IMR-90 (cell line): ENCODE data around the gene SLC12A8. TPM values are rescaled to one million over a fixed set of nuclear protein-coding genes. Genes with fewer than 3 reads are reported as not detected.

Source experiments
- ATAC-seq: fragments of 200-7000 bp; cut with Tn5 transposase; 2 replicates; pipeline ENCODE4 v1.9.1; 2020; ENCODE audit warnings: low read depth, mild to moderate bottlenecking, moderate library complexity
- BruUV-seq: library from RNA; stranded (reverse); fragments of 400-500 nt; replicated peaks from 2 replicates; lab custom pipeline; 2021; lab: Mats Ljungman, UMichigan
- CTCF ChIA-PET: fragments of 300-600 bp; formaldehyde crosslinking; extraction: SDS; loops from one replicate; lab custom pipeline; 2021; ENCODE audit warnings: antibody characterized with exemption; lab: Yijun Ruan, JAX
- POLR2A ChIA-PET: fragments of 300-600 bp; sonication (Branson Sonifier 250); formaldehyde crosslinking; loops from one replicate; lab custom pipeline; 2022; ENCODE audit warnings: antibody characterized with exemption; ENCODE audit not compliant: unreplicated experiment; lab: Charles Lee
- DNase-seq: peaks from one replicate; pipeline ENCODE4 v3.0.0; 2013
- H2AFZ ChIP-seq: replicated peaks from 2 replicates; pipeline ENCODE3; 2013; ENCODE audit warnings: low read length, mild to moderate bottlenecking; ENCODE audit not compliant: poor library complexity
- H2AK5ac ChIP-seq: 2 replicates; pipeline ENCODE4 v1.6.1; 2013; ENCODE audit warnings: low read depth, low read length, inconsistent platforms
- H2AK9ac ChIP-seq: replicated peaks from 2 replicates; pipeline ENCODE3; 2013; ENCODE audit warnings: mild to moderate bottlenecking, low read depth, low read length, moderate library complexity; ENCODE audit not compliant: poor library complexity
- H2BK120ac ChIP-seq: 2 replicates; pipeline ENCODE4 v1.6.1; 2013; ENCODE audit warnings: low read depth, low read length, inconsistent platforms
- H2BK15ac ChIP-seq: 3 replicates; pipeline ENCODE4 v1.6.1; 2013; ENCODE audit warnings: low read depth, low read length, inconsistent platforms
- H2BK20ac ChIP-seq: 2 replicates; pipeline ENCODE4 v1.6.1; 2013; ENCODE audit warnings: low read depth, mild to moderate bottlenecking, inconsistent platforms, low read length, moderate library complexity
- H2BK5ac ChIP-seq: 2 replicates; pipeline ENCODE4 v1.6.1; 2013; ENCODE audit warnings: mild to moderate bottlenecking, low read depth, low read length, inconsistent platforms; ENCODE audit not compliant: poor library complexity, severe bottlenecking
- H3K14ac ChIP-seq: replicated peaks from 2 replicates; pipeline ENCODE4 v1.6.1; 2013; ENCODE audit warnings: low read depth, low read length, inconsistent platforms
- H3K18ac ChIP-seq: 2 replicates; pipeline ENCODE4 v1.6.1; 2013; ENCODE audit warnings: low read depth, low read length, control low read depth
- H3K23ac ChIP-seq: 2 replicates; pipeline ENCODE4 v1.6.1; 2013; ENCODE audit warnings: low read depth, low read length, inconsistent platforms
- H3K27ac ChIP-seq: 2 replicates; pipeline ENCODE4 v1.5.1; 2013; ENCODE audit warnings: mild to moderate bottlenecking, control low read depth, low read length; ENCODE audit not compliant: insufficient read depth
- H3K27me3 ChIP-seq: 2 replicates; pipeline ENCODE4 v1.6.1; 2013; ENCODE audit warnings: low read length; ENCODE audit not compliant: control insufficient read depth, insufficient read depth
- H3K36me3 ChIP-seq: 2 replicates; pipeline ENCODE4 v1.6.1; 2013; ENCODE audit warnings: low read length, mixed read lengths; ENCODE audit not compliant: control insufficient read depth, insufficient read depth
- H3K4ac ChIP-seq: 2 replicates; pipeline ENCODE4 v1.6.1; 2013; ENCODE audit warnings: low read depth, low read length, inconsistent platforms
- H3K4me1 ChIP-seq: 2 replicates; pipeline ENCODE4 v1.6.1; 2013; ENCODE audit warnings: low read length, mixed read lengths; ENCODE audit not compliant: control insufficient read depth, insufficient read depth
- H3K4me2 ChIP-seq: 2 replicates; pipeline ENCODE4 v1.6.1; 2013; ENCODE audit warnings: low read depth, mild to moderate bottlenecking, control low read depth, low read length, moderate library complexity
- H3K4me3 ChIP-seq: 2 replicates; pipeline ENCODE4 v1.5.1; 2013; ENCODE audit warnings: low read depth, mild to moderate bottlenecking, control low read depth, low read length, moderate library complexity; ENCODE audit not compliant: insufficient read depth
- H3K56ac ChIP-seq: 2 replicates; pipeline ENCODE4 v1.6.1; 2013; ENCODE audit warnings: low read length, inconsistent platforms; ENCODE audit not compliant: insufficient read depth; ENCODE audit errors: extremely low read depth
- H3K79me1 ChIP-seq, 2 experiments: 2 replicates each; pipeline ENCODE4 v1.6.1; 2013; ENCODE audit warnings: low read length in 2 of 2, inconsistent platforms in 1 of 2, low read depth in 1 of 2
- H3K9ac ChIP-seq: 2 replicates; pipeline ENCODE4 v1.6.1; 2013; ENCODE audit warnings: low read depth, low read length, control low read depth
- H3K9me1 ChIP-seq: 2 replicates; pipeline ENCODE4 v1.6.1; 2013; ENCODE audit warnings: low read length, inconsistent platforms; ENCODE audit not compliant: insufficient read depth
- H3K9me3 ChIP-seq: 2 replicates; pipeline ENCODE4 v1.6.1; 2013; ENCODE audit warnings: low read length; ENCODE audit not compliant: control insufficient read depth, insufficient read depth
- H4K20me1 ChIP-seq: 2 replicates; pipeline ENCODE4 v1.6.1; 2013; ENCODE audit warnings: low read length, inconsistent platforms; ENCODE audit not compliant: insufficient read depth
- H4K5ac ChIP-seq: 2 replicates; pipeline ENCODE4 v1.6.1; 2013; ENCODE audit warnings: mild to moderate bottlenecking, low read depth, low read length, control low read depth
- H4K8ac ChIP-seq, 2 experiments: 2 replicates each; pipeline ENCODE4 v1.6.1; 2013; ENCODE audit warnings: low read depth in 2 of 2, low read length in 2 of 2, control low read depth in 1 of 2, inconsistent platforms in 1 of 2
- H4K91ac ChIP-seq: 2 replicates; pipeline ENCODE4 v1.6.1; 2013; ENCODE audit warnings: low read depth, low read length, inconsistent platforms; ENCODE audit not compliant: insufficient read depth
- BHLHE40 ChIP-seq: fragments of 150-350 bp; IDR thresholded peaks from 2 replicates; pipeline ENCODE4 v1.6.1; 2016; ENCODE audit warnings: mild to moderate bottlenecking, low read depth, low read length
- CEBPB ChIP-seq: IDR thresholded peaks from 2 replicates; pipeline ENCODE4 v1.6.1; 2012; ENCODE audit warnings: low read depth, low read length, improper control_type of control experiment
- CHD1 ChIP-seq: IDR thresholded peaks from 2 replicates; pipeline ENCODE4 v1.6.1; 2012; ENCODE audit warnings: low read depth, low read length, improper control_type of control experiment
- FOS ChIP-seq: fragments of 150-350 bp; IDR thresholded peaks from 2 replicates; pipeline ENCODE4 v1.6.1; 2016; ENCODE audit warnings: low read depth, low read length
- MAFK ChIP-seq: IDR thresholded peaks from 2 replicates; pipeline ENCODE4 v1.6.1; 2012; ENCODE audit warnings: low read depth, low read length, improper control_type of control experiment
- MAZ ChIP-seq: IDR thresholded peaks from 2 replicates; pipeline ENCODE4 v1.6.1; 2012; ENCODE audit warnings: low read depth, mild to moderate bottlenecking, low read length, improper control_type of control experiment, moderate library complexity, borderline replicate concordance
- MXI1 ChIP-seq: IDR thresholded peaks from 2 replicates; pipeline ENCODE4 v1.6.1; 2012; ENCODE audit warnings: low read depth, mild to moderate bottlenecking, low read length, moderate library complexity, borderline replicate concordance
- NFE2L2 ChIP-seq: fragments of 150-350 bp; IDR thresholded peaks from 2 replicates; pipeline ENCODE4 v1.6.1; 2016; ENCODE audit warnings: low read depth, mild to moderate bottlenecking, low read length
- POLR2A ChIP-seq: IDR thresholded peaks from 2 replicates; pipeline ENCODE4 v1.6.1; 2012; ENCODE audit warnings: mild to moderate bottlenecking, low read depth, low read length
- RAD21 ChIP-seq: IDR thresholded peaks from 2 replicates; pipeline ENCODE4 v1.6.1; 2012; ENCODE audit warnings: low read length, improper control_type of control experiment
- RCOR1 ChIP-seq: IDR thresholded peaks from 2 replicates; pipeline ENCODE4 v1.6.1; 2012; ENCODE audit warnings: mild to moderate bottlenecking, low read length, improper control_type of control experiment; ENCODE audit not compliant: insufficient replicate concordance
- RFX5 ChIP-seq: IDR thresholded peaks from 2 replicates; pipeline ENCODE4 v1.8.0; 2012; ENCODE audit warnings: low read depth, mild to moderate bottlenecking, low read length, moderate library complexity
- SMC3 ChIP-seq: fragments of 150-350 bp; IDR thresholded peaks from 2 replicates; pipeline ENCODE4 v1.6.1; 2016; ENCODE audit warnings: low read depth, mild to moderate bottlenecking, antibody characterized with exemption, low read length, moderate library complexity
- WGBS, 2 experiments: methylation state at CpG; one replicate each; pipeline versions ENCODE4 v1.1.5 to v1.1.7; 2013; ENCODE audit warnings: missing lambda C conversion rate in 2 of 2; ENCODE audit not compliant: insufficient read length in 1 of 2; ENCODE audit errors: extremely low coverage in 2 of 2; 5-methylcytosine and 5-hydroxymethylcytosine counted together
- dilution Hi-C: fragments of 300-500 bp; cut with HindIII; formaldehyde crosslinking; loops from one replicate; pipeline ENCODE4 v1.14.3; 2018; ENCODE audit warnings: low sequenced_read_pairs; ENCODE audit not compliant: unreplicated experiment
- in situ Hi-C: fragments of 300-500 bp; cut with MboI; formaldehyde crosslinking; loops from 3 replicates; pipeline ENCODE4 v1.14.3; 2019; ENCODE audit warnings: low sequenced_read_pairs, inconsistent platforms, mixed read lengths
- intact Hi-C: fragments of 100-400 bp; cut with micrococcal nuclease; formaldehyde crosslinking; loops from 2 replicates; pipeline ENCODE4 v1.10.0; 2022
- polyA plus RNA-seq, 3 experiments: library from polyadenylated mRNA; depleted of rRNA; stranded (reverse); fragments of >200 nt; gene quantifications; 2 replicates each; pipeline ENCODE4 v1.2.3, GENCODE V29; 2012; ENCODE audit warnings: low replicate concordance in 1 of 3
- total RNA-seq: library from RNA; depleted of rRNA; stranded (reverse); fragments of >200 nt; gene quantifications from 2 replicates; pipeline ENCODE4 v1.2.3, GENCODE V29; 2012
- TF ChIP-seq, protein P1 (sequence below): fragments of 150-350 bp; IDR thresholded peaks from 2 replicates; pipeline ENCODE4 v1.6.1; 2017; ENCODE audit warnings: mild to moderate bottlenecking, antibody characterized with exemption, low read length, low read depth
- TF ChIP-seq, protein P2 (sequence below): fragments of 150-350 bp; IDR thresholded peaks from 2 replicates; pipeline ENCODE4 v1.6.1; 2016; ENCODE audit warnings: low read depth, mild to moderate bottlenecking, low read length, moderate library complexity, borderline replicate concordance
- TF ChIP-seq, protein P3 (sequence below): conservative IDR thresholded peaks from 2 replicates; pipeline ENCODE4 v1.5.1; 2012; ENCODE audit warnings: mild to moderate bottlenecking, low read depth, low read length, improper control_type of control experiment

The SLC12A8 gene
- total and polyA plus RNA-seq, 2 of the 4 experiments (the other 2 are of a cell fraction), result 2.2 to 4.3 TPM

GRCh38 chr3:125211523-125212090 is 941 bp downstream of the SLC12A8 start:
- H3K79me1 ChIP-seq, result no peaks in the 10 kb centered on the region
- no peak overlapping the region for H4K5ac ChIP-seq
- H4K91ac ChIP-seq, result no peak overlapping the region
- H2BK20ac ChIP-seq, result no peak overlapping the region; the same call in 1 of the 2 replicates
- WGBS, 2 experiments, result 45% methylated on average over 2 of the region's 11 CpGs; no CpG with 5 or more reads in 1 of the 2 experiments
- TF ChIP-seq POLR2A (no peak), RFX5 (no peak), MXI1 (no peak), CEBPB (no peak), BHLHE40 (no peak), RAD21 (no peak), SMC3 (no peak), RCOR1 (no peak), MAZ (no peak), CHD1 (no peak), MAFK (no peak), FOS (no peak), NFE2L2 (no peak)
- TF ChIP-seq, protein P1, sequence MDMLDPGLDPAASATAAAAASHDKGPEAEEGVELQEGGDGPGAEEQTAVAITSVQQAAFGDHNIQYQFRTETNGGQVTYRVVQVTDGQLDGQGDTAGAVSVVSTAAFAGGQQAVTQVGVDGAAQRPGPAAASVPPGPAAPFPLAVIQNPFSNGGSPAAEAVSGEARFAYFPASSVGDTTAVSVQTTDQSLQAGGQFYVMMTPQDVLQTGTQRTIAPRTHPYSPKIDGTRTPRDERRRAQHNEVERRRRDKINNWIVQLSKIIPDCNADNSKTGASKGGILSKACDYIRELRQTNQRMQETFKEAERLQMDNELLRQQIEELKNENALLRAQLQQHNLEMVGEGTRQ, result no peak
- TF ChIP-seq, protein P2, sequence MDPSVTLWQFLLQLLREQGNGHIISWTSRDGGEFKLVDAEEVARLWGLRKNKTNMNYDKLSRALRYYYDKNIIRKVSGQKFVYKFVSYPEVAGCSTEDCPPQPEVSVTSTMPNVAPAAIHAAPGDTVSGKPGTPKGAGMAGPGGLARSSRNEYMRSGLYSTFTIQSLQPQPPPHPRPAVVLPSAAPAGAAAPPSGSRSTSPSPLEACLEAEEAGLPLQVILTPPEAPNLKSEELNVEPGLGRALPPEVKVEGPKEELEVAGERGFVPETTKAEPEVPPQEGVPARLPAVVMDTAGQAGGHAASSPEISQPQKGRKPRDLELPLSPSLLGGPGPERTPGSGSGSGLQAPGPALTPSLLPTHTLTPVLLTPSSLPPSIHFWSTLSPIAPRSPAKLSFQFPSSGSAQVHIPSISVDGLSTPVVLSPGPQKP, result no peak
- TF ChIP-seq, protein P3, sequence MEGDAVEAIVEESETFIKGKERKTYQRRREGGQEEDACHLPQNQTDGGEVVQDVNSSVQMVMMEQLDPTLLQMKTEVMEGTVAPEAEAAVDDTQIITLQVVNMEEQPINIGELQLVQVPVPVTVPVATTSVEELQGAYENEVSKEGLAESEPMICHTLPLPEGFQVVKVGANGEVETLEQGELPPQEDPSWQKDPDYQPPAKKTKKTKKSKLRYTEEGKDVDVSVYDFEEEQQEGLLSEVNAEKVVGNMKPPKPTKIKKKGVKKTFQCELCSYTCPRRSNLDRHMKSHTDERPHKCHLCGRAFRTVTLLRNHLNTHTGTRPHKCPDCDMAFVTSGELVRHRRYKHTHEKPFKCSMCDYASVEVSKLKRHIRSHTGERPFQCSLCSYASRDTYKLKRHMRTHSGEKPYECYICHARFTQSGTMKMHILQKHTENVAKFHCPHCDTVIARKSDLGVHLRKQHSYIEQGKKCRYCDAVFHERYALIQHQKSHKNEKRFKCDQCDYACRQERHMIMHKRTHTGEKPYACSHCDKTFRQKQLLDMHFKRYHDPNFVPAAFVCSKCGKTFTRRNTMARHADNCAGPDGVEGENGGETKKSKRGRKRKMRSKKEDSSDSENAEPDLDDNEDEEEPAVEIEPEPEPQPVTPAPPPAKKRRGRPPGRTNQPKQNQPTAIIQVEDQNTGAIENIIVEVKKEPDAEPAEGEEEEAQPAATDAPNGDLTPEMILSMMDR, result no peak
- H2AK5ac ChIP-seq, result peak overlapping the region; percentile 54; the same call in 1 of the 2 replicates
- H3K18ac ChIP-seq, result no peak overlapping the region
- CTCF ChIA-PET, result interaction anchor here (1.6 kb wide), 1 partner anchor 17 kb away, joined by 3 read pairs; no protein-coding TSS in a partner anchor
- H2BK120ac ChIP-seq, result no peak overlapping the region
- no peak overlapping the region for H2AK9ac ChIP-seq
- no peak overlapping the region for H2BK5ac ChIP-seq
- in situ Hi-C loops (no loop called here), intact Hi-C loops (loop anchor here (10.0 kb wide), 1 partner anchor 373 kb away; no protein-coding TSS in a partner anchor), dilution Hi-C loops (no loop called here)
- POLR2A ChIA-PET, result no interaction called here
- no peaks in the 10 kb centered on the region for H3K36me3 ChIP-seq
- no peak for DNase-seq
- no peaks in the 10 kb centered on the region for H3K9me3 ChIP-seq
- no peak overlapping the region for H3K27ac ChIP-seq
- peaks cover 28% of the 10 kb centered on the region for H3K27me3 ChIP-seq
- no TSS peak for BruUV-seq
- ATAC-seq, result no peak
- H3K23ac ChIP-seq, result no peak overlapping the region
- H3K4me1 ChIP-seq, result peaks cover 3% of the 10 kb centered on the region; the same call in 1 of the 2 replicates
- H3K56ac ChIP-seq, result no peak overlapping the region
- H3K4ac ChIP-seq, result no peak overlapping the region
- H3K9me1 ChIP-seq, result no peaks in the 10 kb centered on the region; the same call in 1 of the 2 replicates
- H3K9ac ChIP-seq, result no peak overlapping the region
- peak overlapping the region; percentile 17 for H2AFZ ChIP-seq
- H3K4me3 ChIP-seq, result no peak overlapping the region
- H3K4me2 ChIP-seq, result no peak overlapping the region
- H4K20me1 ChIP-seq, result no peaks in the 10 kb centered on the region
- H3K14ac ChIP-seq, result no peak overlapping the region
- no peak overlapping the region for H4K8ac ChIP-seq
- H2BK15ac ChIP-seq, result no peak overlapping the region
